BLaER1 treated with 17β-estradiol and CSF1 and Interleukin-3, amounts not matched to agents 10 nM and 100 nM (cell line): Measurements from ENCODE around the gene SCAMP4.

ENCODE experiments used
- H3K27ac ChIP-seq, 11 experiments: shearing (Covaris generic); formaldehyde crosslinking; 2 replicates each; pipeline ENCODE4 v1.8.1; 2022
- H3K27me3 ChIP-seq, 11 experiments: shearing (Covaris generic); formaldehyde crosslinking; 2 replicates each; pipeline ENCODE4 v1.8.1; 2022
- H3K36me3 ChIP-seq, 11 experiments: shearing (Covaris generic); formaldehyde crosslinking; 2 replicates each; pipeline ENCODE4 v1.8.1; 2022
- H3K4me1 ChIP-seq, 10 experiments: shearing (Covaris generic); formaldehyde crosslinking; 2 replicates each; pipeline ENCODE4 v1.8.1; 2022
- H3K4me2 ChIP-seq, 11 experiments: shearing (Covaris generic); formaldehyde crosslinking; 2 replicates each; pipeline ENCODE4 v1.8.1; 2022
- H3K4me3 ChIP-seq, 10 experiments: shearing (Covaris generic); formaldehyde crosslinking; 2 replicates each; pipeline ENCODE4 v1.8.1; 2022
- H3K9ac ChIP-seq, 11 experiments: shearing (Covaris generic); formaldehyde crosslinking; 2 replicates each; pipeline ENCODE4 v1.8.1; 2022
- H3K9me3 ChIP-seq, 11 experiments: shearing (Covaris generic); formaldehyde crosslinking; replicated peaks in 1 of 11; 2 replicates each; pipeline ENCODE4 v1.8.1; 2022
- H4K20me1 ChIP-seq, 11 experiments: shearing (Covaris generic); formaldehyde crosslinking; 2 replicates each; pipeline ENCODE4 v1.8.1; 2022
- Cebpa-rat ChIP-seq, 11 experiments: shearing (Covaris generic); IDR thresholded peaks; 2 replicates each; pipeline ENCODE4 v1.8.1; 2022

Gene SCAMP4, protein sequence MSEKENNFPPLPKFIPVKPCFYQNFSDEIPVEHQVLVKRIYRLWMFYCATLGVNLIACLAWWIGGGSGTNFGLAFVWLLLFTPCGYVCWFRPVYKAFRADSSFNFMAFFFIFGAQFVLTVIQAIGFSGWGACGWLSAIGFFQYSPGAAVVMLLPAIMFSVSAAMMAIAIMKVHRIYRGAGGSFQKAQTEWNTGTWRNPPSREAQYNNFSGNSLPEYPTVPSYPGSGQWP

GRCh38 chr19:1905110-1905862 is at the start of gene SCAMP4, which contains the start of gene ADAT3:
Gene SCAMP4 (plus strand): TSS chr19:1905399. CDS start chr19:1915020, 9,621 bp downstream.
Gene ADAT3 (plus strand): TSS chr19:1905399. CDS start chr19:1912048, 6,649 bp downstream.
- Histone ChIP-seq H3K27ac (peak within 1 kb of the TSS; percentile 82 to 94 (median 89)), H3K4me3 (peak within 1 kb of the TSS; percentile 62 to 83 (median 70)), H3K27me3 (no peaks in the 10 kb centered on the region), H4K20me1 (peaks cover 33 to 47% (median 38%) of the 10 kb centered on the region in 11 experiments), H3K9me3 (no peaks in the 10 kb centered on the region), H3K4me1 (peaks cover 69 to 90% (median 81%) of the 10 kb centered on the region in 10 experiments), H3K4me2 (peak within 1 kb of the TSS; percentile 82 to 97 (median 95)), H3K36me3 (peaks cover 0 to 16% (median 4%) of the 10 kb centered on the region in 11 experiments; a peak in 6 of 22 replicates), H3K9ac (peak within 1 kb of the TSS; percentile 81 to 93 (median 90))
- TF ChIP-seq Cebpa-rat (IDR thresholded peaks at IDR 0.05) = no peak

DNA sequence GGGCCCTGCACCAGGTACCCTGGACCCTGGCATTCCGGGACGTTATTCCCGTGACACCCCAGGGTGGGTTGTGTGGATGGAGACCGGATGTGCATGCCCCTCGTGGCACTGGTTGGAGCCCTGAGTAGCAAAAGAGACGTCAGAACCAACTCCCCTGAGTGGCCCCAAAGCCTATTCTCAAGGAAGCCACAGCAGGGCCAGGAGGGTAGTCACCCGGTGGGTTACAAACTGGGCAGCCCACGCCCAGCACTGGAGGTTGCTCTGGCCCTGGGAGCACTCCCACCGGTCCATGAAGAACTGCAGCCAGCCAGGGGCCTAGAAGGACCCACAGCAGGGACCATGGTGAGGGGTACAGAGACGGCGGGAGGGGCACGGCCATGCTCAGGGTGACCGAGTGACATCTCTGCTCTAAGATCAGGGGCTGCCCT is 49.4 kb upstream of the SCAMP4 start:
- Histone ChIP-seq H3K9me3 (no peaks in the 10 kb centered on the region), H3K27ac (peak overlapping the region; percentile 81 to 99 (median 96)), H3K36me3 (peaks cover 0 to 14% (median 7%) of the 10 kb centered on the region in 11 experiments; a peak in 14 of 22 replicates), H3K9ac (peak overlapping the region; percentile 87 to 98 (median 93)), H3K4me3 (peak overlapping the region; percentile 61 to 100 (median 84)), H3K27me3 (no peaks in the 10 kb centered on the region), H4K20me1 (peaks cover 33 to 99% (median 64%) of the 10 kb centered on the region in 11 experiments), H3K4me2 (peak overlapping the region; percentile 98 to 100 (median 99)), H3K4me1 (peaks cover 74 to 97% (median 94%) of the 10 kb centered on the region in 10 experiments)
- no peak for TF ChIP-seq Cebpa-rat (IDR thresholded peaks at IDR 0.05)

DNA sequence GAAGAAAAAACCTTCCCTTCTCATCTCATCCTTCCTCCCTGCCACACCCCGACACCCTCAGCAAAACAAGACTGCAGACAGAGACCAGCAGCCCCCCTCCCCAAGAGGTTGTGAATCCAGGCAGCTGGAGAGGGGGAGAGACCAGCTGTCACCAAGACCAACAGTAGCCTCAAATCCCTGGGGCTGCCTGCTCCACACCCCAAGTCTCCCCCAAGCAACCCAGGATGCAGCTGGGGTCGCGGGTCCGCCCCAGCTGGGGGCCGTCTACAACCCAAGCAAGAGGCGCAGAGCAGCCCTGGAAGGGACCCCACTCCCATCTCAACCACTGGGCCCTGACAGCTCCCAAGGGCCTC is 48.9 kb upstream of the SCAMP4 start:
- Histone ChIP-seq H3K27ac (peak overlapping the region; percentile 81 to 99 (median 96)), H4K20me1 (peaks cover 38 to 99% (median 67%) of the 10 kb centered on the region in 11 experiments), H3K36me3 (peaks cover 0 to 9% (median 6%) of the 10 kb centered on the region in 11 experiments; a peak in 13 of 22 replicates), H3K9ac (peak overlapping the region; percentile 87 to 98 (median 93)), H3K4me3 (peak overlapping the region; percentile 61 to 100 (median 84)), H3K4me2 (peak overlapping the region; percentile 98 to 100 (median 99)), H3K27me3 (no peaks in the 10 kb centered on the region), H3K9me3 (no peaks in the 10 kb centered on the region), H3K4me1 (peaks cover 73 to 97% (median 94%) of the 10 kb centered on the region in 10 experiments)
- TF ChIP-seq Cebpa-rat (IDR thresholded peaks at IDR 0.05) = no peak

DNA sequence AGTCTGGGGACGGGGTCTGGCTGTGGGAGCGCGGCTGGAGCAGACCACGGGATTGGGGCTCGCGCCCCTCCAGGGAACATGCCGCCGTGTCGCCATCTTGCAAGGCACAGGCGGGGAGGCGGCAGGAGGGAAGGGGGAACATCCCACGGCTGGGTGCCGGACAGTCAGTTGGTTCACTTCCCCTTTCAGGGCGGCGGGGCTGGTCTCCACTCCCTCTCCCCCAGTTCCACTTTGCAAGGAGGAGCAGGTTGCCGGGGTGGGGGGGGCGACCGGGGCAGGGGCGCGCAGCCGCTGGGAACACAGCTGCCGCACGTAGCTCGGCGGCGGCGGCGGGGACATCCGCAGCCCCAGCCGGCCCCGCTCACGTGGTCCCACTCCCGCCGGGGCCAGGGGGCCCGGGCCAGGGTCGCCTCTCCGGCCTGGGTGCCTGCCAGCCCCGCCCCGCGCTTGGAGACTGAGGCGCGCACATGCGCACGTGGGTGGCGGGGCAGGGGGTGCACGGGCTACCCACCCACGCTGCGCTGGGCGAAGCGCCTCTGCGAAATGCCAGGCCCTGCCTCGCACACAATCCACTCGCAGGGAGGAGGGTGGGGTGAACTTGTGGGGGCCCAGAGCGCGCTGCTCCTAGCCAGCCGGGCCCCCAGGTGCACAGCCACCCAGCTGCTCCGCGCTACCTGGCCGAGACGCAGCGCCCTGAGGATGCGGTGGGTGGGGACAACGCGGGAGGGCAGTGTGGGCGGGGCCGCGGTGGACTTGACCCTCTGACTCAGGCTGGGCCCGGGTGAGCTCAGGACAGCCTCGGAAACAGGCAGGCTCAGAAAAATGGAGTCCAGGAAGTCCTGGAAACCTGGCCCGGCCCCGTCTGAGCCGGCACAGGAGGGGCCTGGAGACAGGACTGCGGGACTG is 48.2 kb upstream of the SCAMP4 start:
- H3K9ac ChIP-seq = peak overlapping the region; percentile 87 to 98 (median 93)
- H3K4me3 ChIP-seq = peak overlapping the region; percentile 61 to 100 (median 84)
- peak overlapping the region; percentile 98 to 100 (median 99) for H3K4me2 ChIP-seq

DNA sequence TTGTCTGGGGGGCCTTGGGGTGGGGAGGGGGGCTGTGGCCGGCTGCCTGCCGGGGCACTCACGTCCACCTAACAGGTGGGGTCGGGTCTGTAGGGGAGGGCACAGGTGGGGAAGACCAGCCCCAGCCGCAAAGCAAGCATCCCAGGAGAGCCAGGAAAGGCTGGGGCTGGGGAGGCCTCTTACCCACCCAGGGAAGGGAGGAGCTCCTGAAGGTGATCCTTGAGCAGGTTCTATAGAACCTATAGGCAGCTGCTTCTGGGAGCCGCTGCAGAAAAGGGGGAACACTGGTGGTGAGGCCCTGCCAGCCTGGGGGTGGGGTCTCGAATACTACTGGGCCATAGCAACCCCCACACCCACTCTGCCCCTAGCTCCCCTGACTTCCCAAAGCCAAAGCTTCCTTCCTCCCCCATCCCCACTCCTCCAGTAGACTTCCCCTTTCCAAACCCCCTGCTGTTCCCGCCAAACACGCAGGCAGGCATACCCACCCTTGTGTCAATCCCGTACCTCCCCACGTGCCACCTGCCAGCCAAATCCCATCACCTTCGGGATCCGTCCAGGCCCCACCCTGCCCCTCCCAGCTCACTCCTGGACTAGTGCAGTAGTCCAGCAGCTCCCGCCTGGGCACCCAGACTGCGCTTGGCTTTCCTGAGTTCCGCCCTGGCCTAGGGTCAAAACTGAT is 47.4 kb upstream of the SCAMP4 start:
- peak overlapping the region; percentile 76 to 99 (median 96) for H3K27ac ChIP-seq
- H3K36me3 ChIP-seq = peaks cover 0 to 9% (median 6%) of the 10 kb centered on the region in 11 experiments; a peak in 13 of 22 replicates

More for the DNA sequence above, 48.2 kb upstream of the SCAMP4 start:
- Histone ChIP-seq H3K9me3 (no peaks in the 10 kb centered on the region), H3K36me3 (peaks cover 0 to 9% (median 6%) of the 10 kb centered on the region in 11 experiments; a peak in 13 of 22 replicates), H3K4me1 (peaks cover 66 to 93% (median 90%) of the 10 kb centered on the region in 10 experiments), H3K27ac (peak overlapping the region; percentile 81 to 99 (median 96)), H4K20me1 (peaks cover 44 to 99% (median 68%) of the 10 kb centered on the region in 11 experiments), H3K27me3 (no peaks in the 10 kb centered on the region)
- no peak for TF ChIP-seq Cebpa-rat (IDR thresholded peaks at IDR 0.05)

GRCh38 chr19:1858412-1859081 is 46.7 kb upstream of the SCAMP4 start:
- TF ChIP-seq Cebpa-rat (IDR thresholded peaks at IDR 0.05) = no peak

More for the DNA sequence above, 47.4 kb upstream of the SCAMP4 start:
- Histone ChIP-seq H4K20me1 (peaks cover 49 to 99% (median 65%) of the 10 kb centered on the region in 11 experiments), H3K4me2 (peak overlapping the region; percentile 98 to 100 (median 99)), H3K9ac (peak overlapping the region; percentile 87 to 98 (median 93)), H3K4me1 (peaks cover 58 to 85% (median 82%) of the 10 kb centered on the region in 10 experiments), H3K27me3 (no peaks in the 10 kb centered on the region), H3K9me3 (no peaks in the 10 kb centered on the region), H3K4me3 (peak overlapping the region; percentile 61 to 100 (median 84))
- TF ChIP-seq Cebpa-rat (IDR thresholded peaks at IDR 0.05) = no peak

GRCh38 chr19:1859331-1859781 is 45.8 kb upstream of the SCAMP4 start:
- Histone ChIP-seq H3K9me3 (no peaks in the 10 kb centered on the region), H3K4me1 (peaks cover 43 to 69% (median 66%) of the 10 kb centered on the region in 10 experiments), H3K4me3 (peak overlapping the region; percentile 79 to 100 (median 95); a peak in 17 of 20 replicates), H3K27ac (peak overlapping the region in 8 of 11 experiments; percentile 27 to 99 (median 96); a peak in 10 of 22 replicates), H3K36me3 (peaks cover 0 to 4% (median 2%) of the 10 kb centered on the region in 11 experiments; a peak in 12 of 22 replicates), H3K4me2 (peak overlapping the region; percentile 98 to 100 (median 99)), H4K20me1 (peaks cover 46 to 87% (median 56%) of the 10 kb centered on the region in 11 experiments), H3K9ac (peak overlapping the region in 10 of 11 experiments; percentile 89 to 98 (median 95); a peak in 20 of 22 replicates), H3K27me3 (no peaks in the 10 kb centered on the region)
- no peak for TF ChIP-seq Cebpa-rat (IDR thresholded peaks at IDR 0.05)

More at GRCh38 chr19:1858412-1859081, 46.7 kb upstream of the SCAMP4 start:
- peaks cover 51 to 77% (median 74%) of the 10 kb centered on the region in 10 experiments for H3K4me1 ChIP-seq
- peaks cover 46 to 95% (median 60%) of the 10 kb centered on the region in 11 experiments for H4K20me1 ChIP-seq
- H3K9ac ChIP-seq = peak overlapping the region; percentile 87 to 98 (median 93); a peak in 20 of 22 replicates
- peak overlapping the region; percentile 98 to 100 (median 99) for H3K4me2 ChIP-seq
- H3K27me3 ChIP-seq = no peaks in the 10 kb centered on the region
- H3K9me3 ChIP-seq = no peaks in the 10 kb centered on the region
- H3K4me3 ChIP-seq = peak overlapping the region; percentile 23 to 100 (median 84); a peak in 10 of 20 replicates
- peaks cover 0 to 9% (median 6%) of the 10 kb centered on the region in 11 experiments; a peak in 13 of 22 replicates for H3K36me3 ChIP-seq
- peak overlapping the region in 9 of 11 experiments; percentile 93 to 99 (median 96); a peak in 19 of 22 replicates for H3K27ac ChIP-seq
